Measurements from ENCODE around the gene CDK9.

DNA sequence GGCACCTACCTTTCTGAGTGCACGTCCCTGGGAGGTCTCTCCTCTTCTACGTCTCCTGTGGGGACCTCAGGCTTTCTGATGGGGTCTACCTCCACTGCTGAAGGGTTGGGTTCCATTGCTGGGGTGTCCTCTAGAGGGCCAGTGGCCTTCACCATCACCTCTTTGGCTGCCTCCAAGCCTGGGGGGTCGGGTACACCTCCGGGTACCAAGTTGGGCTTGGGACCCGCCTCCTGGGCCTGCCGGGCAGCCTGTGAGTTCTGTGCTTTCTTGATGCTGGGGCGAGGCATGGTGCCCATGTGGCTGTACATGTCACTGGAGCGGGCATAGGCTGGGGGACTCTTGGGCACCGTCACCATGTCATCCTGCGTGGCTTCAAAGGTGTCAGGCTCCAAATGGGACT lies 11.9 kb upstream of the CDK9 start:
- TF ChIP-seq, protein P1, sequence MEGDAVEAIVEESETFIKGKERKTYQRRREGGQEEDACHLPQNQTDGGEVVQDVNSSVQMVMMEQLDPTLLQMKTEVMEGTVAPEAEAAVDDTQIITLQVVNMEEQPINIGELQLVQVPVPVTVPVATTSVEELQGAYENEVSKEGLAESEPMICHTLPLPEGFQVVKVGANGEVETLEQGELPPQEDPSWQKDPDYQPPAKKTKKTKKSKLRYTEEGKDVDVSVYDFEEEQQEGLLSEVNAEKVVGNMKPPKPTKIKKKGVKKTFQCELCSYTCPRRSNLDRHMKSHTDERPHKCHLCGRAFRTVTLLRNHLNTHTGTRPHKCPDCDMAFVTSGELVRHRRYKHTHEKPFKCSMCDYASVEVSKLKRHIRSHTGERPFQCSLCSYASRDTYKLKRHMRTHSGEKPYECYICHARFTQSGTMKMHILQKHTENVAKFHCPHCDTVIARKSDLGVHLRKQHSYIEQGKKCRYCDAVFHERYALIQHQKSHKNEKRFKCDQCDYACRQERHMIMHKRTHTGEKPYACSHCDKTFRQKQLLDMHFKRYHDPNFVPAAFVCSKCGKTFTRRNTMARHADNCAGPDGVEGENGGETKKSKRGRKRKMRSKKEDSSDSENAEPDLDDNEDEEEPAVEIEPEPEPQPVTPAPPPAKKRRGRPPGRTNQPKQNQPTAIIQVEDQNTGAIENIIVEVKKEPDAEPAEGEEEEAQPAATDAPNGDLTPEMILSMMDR (conservative IDR thresholded peaks at IDR 0.05; ENCODE audit: low read depth, low read length): no peak
- no peak for TF ChIP-seq EZH2 (IDR thresholded peaks at IDR 0.05; ENCODE audit: borderline replicate concordance, low read depth, low read length, poor library complexity, severe bottlenecking)
